HG03354 (cell line): Measurements from ENCODE around the gene RUFY3.
"Not testable (repeated sequence)": the region's sequence is repeated elsewhere in the genome, so short reads cannot be mapped to it uniquely, and the experiment has no call there.

ENCODE experiments used
- ATAC-seq: cut with Tn5 transposase; IDR thresholded peaks from one replicate; pipeline ENCODE4 v1.9.1; 2021; ENCODE audit warnings: mild to moderate bottlenecking; ENCODE audit not compliant: unreplicated experiment, poor library complexity, severe bottlenecking

RUFY3 gene

DNA sequence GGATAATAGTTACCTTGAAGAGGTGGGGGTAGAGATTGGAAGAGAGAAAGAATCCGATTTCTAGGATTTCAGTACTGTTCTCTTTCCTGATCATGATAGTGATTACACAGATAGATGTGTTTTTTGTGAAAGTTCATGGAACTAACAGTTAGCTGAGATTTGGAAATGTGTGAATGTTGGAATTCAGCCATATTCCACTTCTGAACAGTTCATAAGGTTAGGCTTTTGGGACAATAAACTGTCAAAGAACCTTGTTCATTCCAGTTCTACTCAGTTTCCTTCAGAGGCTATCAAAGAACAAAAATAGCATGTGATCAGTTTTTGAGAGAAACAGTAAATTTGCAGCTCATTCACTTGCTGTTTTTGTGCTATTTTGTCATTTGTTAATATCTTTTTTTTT is 43.6 kb downstream of the RUFY3 start:
- ATAC-seq: no peak

DNA sequence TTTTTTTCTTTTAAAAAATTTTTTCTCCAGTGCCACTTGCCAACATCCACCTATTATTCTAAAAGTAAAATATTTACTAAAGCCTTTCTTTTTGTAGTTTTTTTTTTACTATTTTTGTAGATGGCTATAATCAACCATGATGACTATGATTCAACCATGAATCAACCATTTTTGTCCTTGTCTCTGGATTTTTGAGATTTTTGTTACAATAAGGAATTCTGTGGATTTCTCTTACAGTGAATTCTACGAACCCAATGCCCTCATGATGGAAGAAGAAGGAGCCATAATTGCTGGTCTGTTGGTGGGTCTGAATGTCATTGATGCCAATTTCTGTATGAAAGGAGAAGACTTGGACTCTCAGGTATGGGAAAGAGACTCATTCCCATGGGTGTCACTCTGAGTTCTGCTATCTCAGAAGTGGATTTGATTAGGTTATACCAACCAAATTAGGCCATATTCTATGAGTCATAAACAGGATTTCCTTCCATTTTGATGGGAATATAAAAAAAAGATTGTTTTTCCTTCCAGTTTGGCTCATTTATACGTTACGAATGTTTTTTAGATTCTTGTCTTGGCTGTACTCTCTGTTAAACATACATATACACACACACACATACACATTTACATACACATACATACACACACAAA is 46.7 kb downstream of the RUFY3 start:
- ATAC-seq: no peak

DNA sequence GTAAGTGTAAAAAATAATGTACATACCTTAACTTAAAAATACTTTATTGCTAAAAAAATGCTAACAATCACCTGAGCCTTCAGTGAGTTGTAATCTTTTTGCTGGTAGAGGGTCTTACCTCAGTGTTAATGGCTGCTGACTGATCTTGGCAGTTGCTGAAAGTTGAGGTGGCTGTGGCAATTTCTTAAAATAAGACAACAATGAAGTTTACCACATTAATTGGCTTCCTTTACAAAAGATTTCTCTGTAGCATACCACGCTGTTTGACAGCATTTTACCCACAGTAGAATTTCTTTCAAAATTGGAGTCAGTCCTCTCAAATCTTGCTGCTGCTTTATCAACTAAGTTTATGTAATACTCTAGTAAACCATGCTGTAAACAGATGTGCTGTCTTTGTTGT is 47.6 kb downstream of the RUFY3 start:
- ATAC-seq: not testable (repeated sequence)

DNA sequence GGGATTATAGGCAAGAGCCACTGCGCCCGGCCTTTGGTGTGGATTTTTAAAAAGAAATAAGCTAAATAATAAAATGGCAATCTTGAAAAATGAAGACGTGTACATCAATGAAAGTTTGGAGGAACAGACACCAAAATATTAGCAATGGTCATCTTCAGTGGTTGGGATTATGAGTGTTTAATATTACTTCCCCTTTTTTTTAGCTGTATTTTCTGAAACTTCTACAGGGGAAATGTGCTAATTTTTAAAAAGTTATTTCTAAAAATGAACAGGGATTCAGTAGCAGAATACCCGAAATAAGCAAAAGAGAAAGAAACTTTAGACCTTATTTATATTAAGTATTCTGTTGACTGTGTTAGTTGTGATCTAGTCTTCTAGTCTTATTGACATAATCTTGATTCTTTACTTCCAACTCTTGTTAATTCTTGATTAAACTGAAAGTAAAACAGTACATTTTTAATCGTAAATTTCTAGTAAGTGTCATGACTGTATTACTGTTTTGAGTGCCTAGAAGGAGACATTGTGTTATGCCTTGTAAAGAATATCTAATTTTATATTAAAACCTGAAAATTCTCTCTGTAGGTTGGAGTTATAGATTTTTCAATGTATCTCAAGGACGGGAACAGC is 51.3 kb downstream of the RUFY3 start:
- ATAC-seq: peak; percentile 62

GRCh38 chr4:70778888-70779422 is 57.2 kb downstream of the RUFY3 start:
- no peak for ATAC-seq

DNA sequence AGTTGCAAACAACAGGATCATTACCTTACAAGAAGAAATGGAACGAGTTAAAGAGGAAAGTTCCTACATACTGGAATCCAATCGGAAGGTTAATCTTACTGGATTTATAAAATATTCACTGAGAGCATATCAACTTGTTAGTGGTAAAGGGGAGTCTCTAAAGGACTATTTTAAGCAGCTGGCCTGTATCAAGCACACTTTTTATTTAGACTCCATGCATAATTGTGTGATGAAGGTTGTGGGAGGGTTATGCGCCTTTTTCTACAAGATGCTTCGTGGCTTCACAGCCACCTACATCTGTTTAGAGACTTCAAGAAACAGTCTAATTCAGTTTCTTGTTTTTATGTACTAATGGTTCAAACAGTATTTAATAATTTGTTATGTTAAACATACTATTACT is 61.3 kb downstream of the RUFY3 start:
- no peak for ATAC-seq

DNA sequence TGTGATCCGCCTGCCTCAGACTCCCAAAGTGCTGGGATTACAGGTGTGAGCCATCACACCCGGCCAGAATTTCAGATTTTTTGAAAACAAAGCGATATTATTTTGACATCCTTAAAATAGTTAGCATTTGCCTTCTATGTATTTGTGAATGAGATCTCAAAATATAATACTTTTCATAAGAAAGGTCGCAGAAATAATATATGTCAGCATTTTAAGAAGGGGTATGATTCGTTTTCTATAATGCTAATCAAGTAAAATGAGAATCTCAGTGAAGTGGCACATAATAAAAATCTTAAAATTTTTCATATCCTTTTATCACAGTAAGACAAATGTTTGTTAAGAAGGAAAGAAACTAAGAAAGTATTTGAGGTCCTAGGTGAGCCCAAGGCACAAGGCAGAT is 65.7 kb downstream of the RUFY3 start:
- ATAC-seq: no peak

DNA sequence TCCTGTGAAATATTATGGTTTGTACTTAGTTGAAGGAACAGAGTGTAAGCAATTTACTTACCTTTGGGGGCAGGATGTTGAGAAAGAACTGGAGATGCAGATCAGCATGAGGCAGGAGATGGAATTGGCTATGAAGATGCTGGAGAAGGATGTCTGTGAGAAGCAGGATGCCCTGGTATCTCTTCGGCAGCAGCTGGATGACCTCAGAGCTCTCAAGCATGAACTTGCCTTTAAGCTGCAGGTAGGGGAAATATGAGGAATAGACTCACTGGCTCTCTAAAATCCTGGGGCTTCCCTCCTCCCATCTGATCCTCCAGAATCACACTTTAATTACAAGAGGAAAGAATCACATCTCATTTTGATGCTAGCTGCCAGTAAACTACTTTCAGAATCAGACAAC is 67.0 kb downstream of the RUFY3 start:
- no peak for ATAC-seq

GRCh38 chr4:70793626-70794025 is 71.9 kb downstream of the RUFY3 start:
- ATAC-seq: no peak

DNA sequence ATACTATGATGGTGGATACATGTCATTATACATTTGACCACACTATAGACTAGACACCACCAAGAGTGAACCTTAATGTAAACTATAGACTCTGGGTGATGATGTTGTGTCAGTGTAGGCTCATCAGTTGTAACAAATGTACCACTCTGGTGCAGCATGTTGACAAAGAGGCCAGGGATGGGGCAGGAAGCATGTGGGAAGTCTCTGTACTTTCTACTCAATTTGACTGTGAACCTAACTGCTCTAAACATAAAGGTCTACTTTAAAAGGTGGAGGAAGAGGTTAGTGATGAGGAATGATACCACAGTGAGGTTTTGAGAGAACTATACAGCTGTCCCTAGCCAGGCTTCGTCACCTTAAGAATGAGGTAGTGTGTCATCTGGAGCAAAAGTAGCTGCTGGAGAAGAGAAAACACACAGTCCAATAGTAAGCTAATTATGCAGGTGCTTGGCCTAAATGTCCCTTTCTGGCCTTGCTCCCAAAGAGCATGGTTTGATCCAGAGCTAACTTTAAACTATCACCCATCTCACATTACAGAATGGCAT is 79.6 kb downstream of the RUFY3 start:
- peak; percentile 61 for ATAC-seq

- ATAC-seq: no peak
Measured at GRCh38 chr4:70802928-70803580, 81.3 kb downstream of the RUFY3 start.

GRCh38 chr4:70808151-70808550 is 86.4 kb downstream of the RUFY3 start:
- no peak for ATAC-seq

- no peak for ATAC-seq
Measured at GRCh38 chr4:70815370-70815769, 93.6 kb downstream of the RUFY3 start.

DNA sequence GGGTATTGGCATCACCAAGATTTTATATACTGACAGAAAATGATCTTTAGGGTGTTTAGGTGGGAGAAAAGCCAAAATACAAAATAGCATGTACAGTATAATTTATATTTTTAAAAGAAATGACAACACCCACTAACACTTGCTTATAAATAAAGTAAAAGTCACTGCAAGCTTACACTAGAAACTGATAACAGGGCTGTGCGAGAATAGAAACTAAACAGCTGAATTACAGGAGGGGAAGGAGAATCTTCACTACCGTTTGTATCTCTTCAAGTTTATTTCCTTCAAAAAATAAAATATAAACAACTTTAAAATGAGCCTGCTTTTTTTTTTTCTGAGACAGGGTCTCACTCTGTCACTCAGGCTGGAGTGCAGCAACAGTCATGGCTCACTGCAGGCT is 95.1 kb downstream of the RUFY3 start:
- no peak for ATAC-seq

- ATAC-seq: peak; percentile 68
Measured at GRCh38 chr4:70818173-70818855, 96.5 kb downstream of the RUFY3 start.

- ATAC-seq: no peak
Measured at GRCh38 chr4:70818921-70819320, 97.2 kb downstream of the RUFY3 start.

- no peak for ATAC-seq
Measured at GRCh38 chr4:70829015-70829414, 107.3 kb downstream of the RUFY3 start.

DNA sequence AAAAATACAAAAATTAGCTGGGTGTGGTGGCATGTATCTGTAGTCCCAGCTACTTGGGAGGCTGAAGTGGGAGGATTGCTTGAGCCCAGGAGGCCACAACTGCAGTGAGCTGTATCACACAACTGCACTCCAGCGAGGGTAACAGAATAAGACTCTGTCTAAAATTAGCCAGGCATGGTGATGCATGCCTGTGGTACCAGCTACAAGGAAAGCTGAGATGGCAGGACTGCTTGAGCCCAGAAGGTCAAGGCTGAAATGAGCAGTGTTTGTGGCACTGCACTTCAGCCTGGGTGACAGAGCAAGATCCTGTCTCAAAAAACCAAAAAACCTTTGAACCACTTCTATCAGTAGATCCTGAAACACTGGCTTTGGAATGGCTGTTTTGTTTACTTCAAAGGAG is 107.7 kb downstream of the RUFY3 start:
- ATAC-seq: no peak

GRCh38 chr4:70830054-70830453 is 108.3 kb downstream of the RUFY3 start:
- no peak for ATAC-seq

GRCh38 chr4:70831293-70831692 is 109.5 kb downstream of the RUFY3 start:
- ATAC-seq: no peak
